GM18517 (cell line): ENCODE results near the gene MBD6.

Experiments used
- ATAC-seq: cut with Tn5 transposase; IDR thresholded peaks from one replicate; pipeline ENCODE4 v1.9.1; 2021; ENCODE audit warnings: mild to moderate bottlenecking, moderate library complexity; ENCODE audit not compliant: unreplicated experiment

The MBD6 gene, protein sequence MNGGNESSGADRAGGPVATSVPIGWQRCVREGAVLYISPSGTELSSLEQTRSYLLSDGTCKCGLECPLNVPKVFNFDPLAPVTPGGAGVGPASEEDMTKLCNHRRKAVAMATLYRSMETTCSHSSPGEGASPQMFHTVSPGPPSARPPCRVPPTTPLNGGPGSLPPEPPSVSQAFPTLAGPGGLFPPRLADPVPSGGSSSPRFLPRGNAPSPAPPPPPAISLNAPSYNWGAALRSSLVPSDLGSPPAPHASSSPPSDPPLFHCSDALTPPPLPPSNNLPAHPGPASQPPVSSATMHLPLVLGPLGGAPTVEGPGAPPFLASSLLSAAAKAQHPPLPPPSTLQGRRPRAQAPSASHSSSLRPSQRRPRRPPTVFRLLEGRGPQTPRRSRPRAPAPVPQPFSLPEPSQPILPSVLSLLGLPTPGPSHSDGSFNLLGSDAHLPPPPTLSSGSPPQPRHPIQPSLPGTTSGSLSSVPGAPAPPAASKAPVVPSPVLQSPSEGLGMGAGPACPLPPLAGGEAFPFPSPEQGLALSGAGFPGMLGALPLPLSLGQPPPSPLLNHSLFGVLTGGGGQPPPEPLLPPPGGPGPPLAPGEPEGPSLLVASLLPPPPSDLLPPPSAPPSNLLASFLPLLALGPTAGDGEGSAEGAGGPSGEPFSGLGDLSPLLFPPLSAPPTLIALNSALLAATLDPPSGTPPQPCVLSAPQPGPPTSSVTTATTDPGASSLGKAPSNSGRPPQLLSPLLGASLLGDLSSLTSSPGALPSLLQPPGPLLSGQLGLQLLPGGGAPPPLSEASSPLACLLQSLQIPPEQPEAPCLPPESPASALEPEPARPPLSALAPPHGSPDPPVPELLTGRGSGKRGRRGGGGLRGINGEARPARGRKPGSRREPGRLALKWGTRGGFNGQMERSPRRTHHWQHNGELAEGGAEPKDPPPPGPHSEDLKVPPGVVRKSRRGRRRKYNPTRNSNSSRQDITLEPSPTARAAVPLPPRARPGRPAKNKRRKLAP

GRCh38 chr12:57522011-57522886 lies at the start of gene MBD6:
Gene MBD6, plus strand, starts transcription at chr12:57522824. Its CDS starts 1,480 bp downstream, at chr12:57524304.
- peak; percentile 48 for ATAC-seq

DNA sequence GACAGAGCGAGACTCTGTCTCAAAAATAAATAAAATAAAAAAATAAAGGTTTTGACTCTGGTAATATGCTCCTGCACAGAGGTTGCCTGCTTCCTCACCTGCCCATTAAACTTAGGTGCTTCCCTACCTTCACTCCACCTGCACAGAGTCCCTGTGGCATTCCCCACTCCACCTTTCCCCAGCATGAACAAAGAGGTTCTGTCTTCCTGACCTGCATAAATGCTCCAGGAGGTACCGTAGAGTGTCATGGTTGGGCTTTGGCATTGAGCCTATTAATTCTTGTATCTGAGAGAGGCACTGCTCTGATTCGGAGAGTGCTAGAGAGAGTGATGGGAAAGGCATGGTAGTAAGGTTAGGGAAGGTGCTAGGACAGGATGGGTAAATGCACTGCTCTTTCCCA lies 49.2 kb upstream of the MBD6 start:
- ATAC-seq = no peak

GRCh38 chr12:57473886-57474285 lies 48.7 kb upstream of the MBD6 start:
- no peak for ATAC-seq

DNA sequence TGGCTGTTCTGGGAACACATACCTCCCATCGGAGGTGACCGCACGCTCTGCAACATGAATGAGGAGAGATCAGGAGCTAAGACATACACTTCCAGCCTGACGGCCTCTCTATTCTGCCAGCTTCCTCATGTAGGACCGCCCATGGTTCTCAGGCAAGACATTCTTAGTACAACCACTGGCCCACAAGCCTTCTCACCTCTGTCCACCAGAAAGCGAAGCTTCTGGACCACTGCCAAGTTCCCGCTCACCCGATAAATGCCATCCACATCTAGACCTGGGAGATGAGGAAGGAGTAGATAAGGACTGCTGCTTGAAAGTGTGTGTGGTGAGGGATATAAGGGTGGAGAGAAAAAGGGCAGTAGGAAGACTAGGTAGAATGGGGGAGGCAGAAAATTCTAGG lies 48.2 kb upstream of the MBD6 start:
- no peak for ATAC-seq

DNA sequence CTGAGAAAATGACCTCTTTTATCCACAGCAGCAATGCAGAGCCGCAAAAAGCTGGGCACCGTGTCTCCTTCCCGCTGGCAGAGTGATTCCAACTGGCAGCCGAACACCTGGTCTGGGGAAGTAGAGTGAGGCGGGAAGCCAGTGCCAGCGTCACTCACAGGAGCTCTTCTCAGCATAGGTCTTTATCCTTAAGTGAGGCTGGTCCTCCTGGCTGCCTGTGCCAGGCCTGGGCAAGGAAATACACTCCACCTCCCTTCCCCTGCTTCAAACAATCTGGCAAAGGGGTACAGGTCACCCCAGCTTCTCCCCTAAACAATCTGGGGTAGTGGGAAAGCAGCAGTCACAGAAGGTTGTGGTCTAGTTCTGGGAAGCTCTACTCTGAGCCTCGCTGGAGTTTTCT lies 47.8 kb upstream of the MBD6 start:
- ATAC-seq = no peak

DNA sequence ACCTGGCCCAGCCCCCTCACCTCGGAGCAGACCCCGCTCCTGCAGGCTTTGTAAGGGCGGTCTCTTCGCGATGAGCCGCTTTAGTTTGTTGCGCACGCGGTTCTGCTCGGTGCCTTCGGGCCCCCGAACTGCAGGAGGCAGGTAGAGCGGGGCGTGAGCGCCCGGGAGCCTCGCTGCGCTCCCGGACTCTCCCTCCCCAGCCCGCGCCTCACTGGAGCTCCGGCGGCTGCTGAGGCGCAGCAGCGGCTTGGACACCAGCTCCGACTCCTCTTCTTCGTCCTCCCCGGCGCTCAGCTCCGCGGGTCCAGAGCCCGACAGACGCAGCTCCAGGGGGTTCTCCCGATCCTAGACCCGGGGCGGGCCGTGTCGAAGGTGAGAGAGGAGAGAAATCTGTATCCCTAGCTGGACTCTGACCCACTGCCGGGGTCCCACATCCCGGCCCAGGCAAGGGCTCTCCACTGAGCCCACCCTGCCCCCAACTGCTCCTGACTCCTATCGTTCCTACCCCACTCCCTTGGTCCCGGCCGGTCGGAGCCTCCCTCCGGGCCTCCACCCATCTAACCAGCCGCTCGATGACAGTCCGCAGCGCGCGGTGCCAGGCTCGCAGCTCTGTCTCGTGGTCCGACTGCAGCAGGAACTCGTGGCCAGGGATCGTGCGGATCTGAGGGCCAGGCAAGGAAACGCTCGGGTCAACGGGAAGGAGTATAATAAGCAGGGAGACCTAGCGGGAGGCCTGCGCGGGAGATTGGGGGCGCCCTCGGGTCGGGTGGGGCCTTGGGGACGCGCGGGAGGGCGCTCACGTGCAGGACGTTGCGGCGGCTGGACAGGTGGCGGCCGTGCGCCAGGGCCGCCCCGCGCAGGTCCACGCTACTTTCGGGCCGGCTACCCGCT lies 47.1 kb upstream of the MBD6 start:
- no peak for ATAC-seq

DNA sequence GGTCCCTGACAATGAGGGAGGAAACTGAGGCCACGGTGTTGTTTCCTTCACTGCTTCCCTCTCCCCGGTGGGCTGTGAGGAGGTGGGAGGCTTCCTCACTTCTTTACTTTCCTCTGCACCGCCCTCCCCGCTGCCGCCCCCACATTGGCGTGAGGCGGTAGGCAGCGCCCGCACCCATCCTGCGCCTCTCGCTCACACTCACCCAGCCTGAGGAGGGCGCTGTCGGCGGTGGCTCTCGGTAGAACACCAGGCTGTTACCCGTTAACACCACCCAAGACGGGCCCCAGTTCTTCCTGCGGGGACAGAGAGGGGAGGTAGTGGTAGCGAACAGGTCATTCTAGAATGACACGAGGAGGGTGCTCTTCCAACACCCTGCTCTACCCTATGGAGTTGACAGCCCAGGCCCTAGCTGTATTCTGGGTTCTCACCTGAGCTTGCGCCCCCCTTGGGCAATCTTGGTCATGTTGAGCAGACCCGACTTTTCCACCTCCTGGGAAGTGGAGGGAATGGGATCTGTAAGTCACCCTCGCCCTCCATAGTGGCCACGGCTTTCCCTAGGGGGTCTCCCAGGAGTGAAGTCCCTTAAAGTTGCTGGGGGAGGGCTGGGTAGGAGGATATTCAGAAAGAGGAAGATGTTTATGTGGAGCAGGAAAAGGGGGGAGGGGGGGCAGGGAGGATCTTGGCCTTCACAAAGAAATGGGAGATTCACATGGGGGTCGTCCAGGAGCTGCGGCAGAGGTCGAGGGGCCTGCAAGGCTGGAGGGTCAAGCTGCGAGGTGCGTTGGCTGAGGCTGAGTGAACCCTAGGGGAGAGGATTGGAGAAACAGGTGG lies 46.2 kb upstream of the MBD6 start:
- ATAC-seq = peak; percentile 47

DNA sequence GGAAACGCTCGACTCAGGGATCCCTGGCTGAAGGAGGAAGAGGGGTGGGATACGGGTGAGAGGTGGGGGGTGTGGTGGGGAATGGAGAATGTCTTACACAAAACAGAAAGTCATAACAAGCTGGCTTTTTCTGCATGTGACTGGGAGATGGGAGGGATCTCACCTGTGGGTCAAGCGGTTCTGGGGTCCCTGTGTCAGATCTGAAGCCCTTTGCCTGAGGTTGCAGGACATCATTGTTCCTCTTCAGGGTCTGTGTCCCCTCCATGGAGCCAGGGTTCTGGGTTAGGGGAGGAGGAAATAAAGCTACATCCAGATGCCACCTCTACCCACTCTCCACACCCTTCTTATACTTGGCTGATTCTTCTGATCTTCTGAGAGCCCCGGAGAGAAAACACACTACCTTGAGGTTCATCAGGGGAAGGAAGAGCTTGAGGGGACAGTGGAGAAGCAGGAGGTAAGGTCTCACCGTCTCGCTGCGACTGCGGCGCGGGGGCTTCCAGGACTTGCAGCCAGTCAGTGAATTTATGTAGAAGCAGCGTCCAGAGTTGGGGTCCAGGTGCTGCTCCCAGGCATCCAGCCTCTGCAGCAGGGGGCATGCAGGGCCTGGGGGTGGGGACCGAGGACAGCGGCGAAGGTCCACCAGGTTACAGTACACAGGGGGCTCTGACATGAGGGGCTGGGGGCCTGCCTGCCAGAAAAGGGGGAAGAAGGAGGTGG lies 45.5 kb upstream of the MBD6 start:
- no peak for ATAC-seq

DNA sequence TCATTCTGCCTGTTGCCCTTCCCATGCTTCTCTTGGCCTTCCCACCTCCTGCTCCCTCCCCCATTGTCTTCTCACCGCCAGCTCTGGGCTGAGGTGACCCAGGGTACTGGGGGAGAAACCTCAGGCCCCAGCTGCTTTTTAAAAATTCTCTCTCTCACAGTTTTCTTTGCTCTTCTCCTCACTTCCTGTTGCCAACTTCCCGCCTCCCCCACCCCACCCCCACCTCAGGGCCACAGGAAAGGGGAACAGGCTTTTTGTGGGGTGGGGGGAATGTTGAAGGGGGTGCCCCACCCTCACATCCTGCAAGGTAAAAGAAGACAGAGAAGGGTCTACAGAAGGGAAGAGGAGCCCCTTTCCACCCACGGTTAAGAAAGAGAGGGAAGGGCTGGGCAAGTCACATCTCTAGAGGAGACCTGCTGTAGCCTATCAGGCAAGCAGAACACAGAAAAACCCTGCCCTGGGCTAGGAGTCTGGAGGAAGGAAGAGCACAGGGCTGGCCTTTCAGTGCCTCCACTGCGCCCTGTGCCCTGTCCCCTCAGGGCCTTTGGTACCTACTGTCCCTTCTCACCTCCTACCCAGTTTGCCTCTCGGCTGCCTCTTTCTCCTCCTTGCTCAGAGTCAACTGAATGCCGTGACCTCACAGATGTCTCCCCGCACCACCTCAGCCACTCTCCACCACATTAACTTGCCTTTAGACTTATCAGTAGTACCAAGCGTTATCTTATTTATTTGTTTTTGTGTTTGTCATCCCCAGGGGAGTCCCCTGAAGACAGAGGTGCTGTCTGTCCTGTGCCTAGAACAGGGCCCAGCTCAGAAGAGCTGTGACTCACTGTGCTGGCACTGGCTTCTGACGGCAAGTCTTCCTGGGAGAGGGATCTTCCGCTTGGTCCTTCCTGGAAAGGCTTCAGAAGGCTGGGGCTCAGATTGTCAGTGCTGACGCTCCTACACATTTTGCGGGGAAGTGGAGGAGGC lies 44.6 kb upstream of the MBD6 start:
- ATAC-seq = peak; percentile 42

GRCh38 chr12:57479043-57479375 lies 43.6 kb upstream of the MBD6 start:
- no peak for ATAC-seq

DNA sequence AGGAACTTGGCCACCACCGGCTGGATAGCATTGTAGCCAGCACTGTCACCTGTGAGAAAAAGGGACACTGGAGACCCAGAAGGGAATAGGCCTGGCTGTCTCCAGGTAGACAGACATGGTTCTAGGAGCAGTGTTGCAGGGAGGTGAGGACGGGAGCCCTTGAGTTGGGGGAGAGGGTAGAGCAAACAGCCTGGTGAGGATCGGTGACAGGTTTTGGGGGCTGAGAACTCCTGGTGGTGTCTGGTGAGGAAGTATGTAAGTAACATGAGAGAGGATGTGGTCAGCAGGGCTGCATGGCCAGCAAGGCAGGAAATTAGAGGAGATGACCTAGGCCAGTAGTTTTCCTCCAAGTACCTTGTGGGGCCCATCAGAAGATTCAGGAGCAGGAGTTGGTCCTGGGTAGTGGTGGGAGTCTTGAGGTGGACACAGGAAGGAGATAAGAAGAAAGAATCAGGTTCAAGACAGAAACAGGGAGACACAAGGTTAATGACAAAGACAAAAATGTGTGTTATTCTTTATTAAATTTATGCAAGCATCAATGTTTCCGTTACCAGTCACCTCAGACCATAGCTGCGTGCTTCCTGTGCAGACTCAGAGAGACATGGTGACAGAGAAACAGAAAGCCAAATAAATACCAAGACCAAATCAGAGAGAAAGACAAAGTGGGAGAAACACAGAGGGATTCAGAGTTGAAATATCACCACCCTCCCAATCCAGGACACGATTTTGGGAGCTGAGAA lies 43.1 kb upstream of the MBD6 start, which contains the start of gene ARHGAP9:
Gene ARHGAP9 (minus strand): TSS at position 491 of the 740 bp plus-strand sequence. CDS start 460 bp downstream, at position 31.
- ATAC-seq = no peak

- ATAC-seq = no peak
These were observed 41.0 kb upstream of the MBD6 start for GRCh38 chr12:57481671-57482070.

GRCh38 chr12:57483466-57483865 lies 39.2 kb upstream of the MBD6 start:
- no peak for ATAC-seq

DNA sequence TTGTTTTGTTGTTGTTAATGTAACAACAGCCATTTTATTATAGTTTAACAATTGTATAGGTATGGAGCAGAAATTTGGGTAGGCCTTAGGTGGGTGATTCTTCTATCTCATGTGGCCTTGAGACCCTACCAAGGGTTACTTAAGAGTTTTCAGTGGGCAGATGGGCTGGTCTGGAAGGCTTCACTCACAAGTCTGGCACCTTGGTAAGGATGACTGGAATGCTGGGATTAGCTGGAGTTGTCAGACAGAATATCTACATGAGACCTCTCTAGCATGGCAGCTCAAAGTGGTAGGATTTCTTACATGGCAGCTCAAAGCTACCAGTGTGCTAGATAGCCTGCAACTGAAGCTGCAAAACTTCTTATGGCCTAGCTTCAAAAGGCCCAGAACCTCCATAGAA lies 36.9 kb upstream of the MBD6 start:
- ATAC-seq = no peak

DNA sequence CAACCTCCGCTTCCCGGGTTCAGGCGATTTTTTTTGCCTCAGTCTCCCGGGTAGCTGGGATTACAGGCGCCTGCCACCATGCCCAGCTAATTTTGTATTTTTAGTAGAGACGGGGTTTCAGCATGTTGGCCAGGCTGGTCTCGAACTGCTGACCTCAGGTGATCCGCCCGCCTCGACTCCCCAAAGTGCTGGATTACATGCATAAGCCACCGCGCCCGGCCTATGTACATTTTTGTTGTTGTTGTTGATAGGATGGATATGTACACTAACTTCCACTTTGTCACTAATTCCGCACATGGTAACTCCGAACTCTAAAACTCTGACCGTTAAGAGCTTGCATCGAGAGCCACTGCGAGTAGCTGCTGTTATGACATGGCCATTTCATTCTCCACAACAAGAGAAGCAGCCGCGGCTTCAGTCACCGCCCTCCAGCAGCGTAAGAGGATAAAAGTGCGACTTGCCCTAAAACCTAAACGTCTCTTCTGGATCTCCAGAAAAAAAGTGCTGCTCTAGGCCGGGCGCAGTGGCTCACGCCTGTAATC lies 35.5 kb upstream of the MBD6 start:
- no peak for ATAC-seq
